HL-60 (cell line): ENCODE measurements around the gene SIPA1L3.
"Not testable (repeated sequence)": the region's sequence is repeated elsewhere in the genome, so short reads cannot be mapped to it uniquely, and the experiment has no call there.

ENCODE experiments used
- DNase-seq, 2 experiments: peaks; one replicate each; pipeline ENCODE4 v3.0.0-alpha.2; 2010 to 2020; ENCODE audit warnings: low read depth in 1 of 2, low spot score in 1 of 2
- H3K27ac ChIP-seq: fragments of 250-450 bp; sonication (Bioruptor Pico); replicated peaks from 2 replicates; pipeline ENCODE4 v1.5.1; 2020; ENCODE audit warnings: mild to moderate bottlenecking, moderate library complexity
- H3K27me3 ChIP-seq: fragments of 250-450 bp; sonication (Bioruptor Pico); 2 replicates; pipeline ENCODE4 v1.5.1; 2021; ENCODE audit warnings: mild to moderate bottlenecking, moderate library complexity; ENCODE audit not compliant: insufficient read depth, poor library complexity, severe bottlenecking
- H3K4me3 ChIP-seq: replicated peaks from 2 replicates; pipeline ENCODE4 v1.5.1; 2011; ENCODE audit warnings: mild to moderate bottlenecking, control low read depth, low read length; ENCODE audit not compliant: insufficient read depth
- GABPA ChIP-seq: IDR thresholded peaks from 2 replicates; pipeline ENCODE4 v1.6.1; 2012; ENCODE audit warnings: low read depth
- POLR2AphosphoS5 ChIP-seq: IDR thresholded peaks from 2 replicates; pipeline ENCODE4 v1.6.1; 2012; ENCODE audit warnings: low read depth
- REST ChIP-seq: IDR thresholded peaks from 2 replicates; pipeline ENCODE4 v1.6.1; 2012; ENCODE audit warnings: low read depth; ENCODE audit not compliant: insufficient replicate concordance
- SPI1 ChIP-seq: IDR thresholded peaks from 2 replicates; pipeline ENCODE4 v1.6.1; 2012; ENCODE audit warnings: low read depth, mild to moderate bottlenecking, borderline replicate concordance
- TF ChIP-seq, protein P1 (sequence below): IDR thresholded peaks from one replicate; pipeline ENCODE4 v1.5.1; 2011; ENCODE audit warnings: low read length, control low read depth, inconsistent platforms; ENCODE audit not compliant: insufficient read depth

Gene SIPA1L3

DNA sequence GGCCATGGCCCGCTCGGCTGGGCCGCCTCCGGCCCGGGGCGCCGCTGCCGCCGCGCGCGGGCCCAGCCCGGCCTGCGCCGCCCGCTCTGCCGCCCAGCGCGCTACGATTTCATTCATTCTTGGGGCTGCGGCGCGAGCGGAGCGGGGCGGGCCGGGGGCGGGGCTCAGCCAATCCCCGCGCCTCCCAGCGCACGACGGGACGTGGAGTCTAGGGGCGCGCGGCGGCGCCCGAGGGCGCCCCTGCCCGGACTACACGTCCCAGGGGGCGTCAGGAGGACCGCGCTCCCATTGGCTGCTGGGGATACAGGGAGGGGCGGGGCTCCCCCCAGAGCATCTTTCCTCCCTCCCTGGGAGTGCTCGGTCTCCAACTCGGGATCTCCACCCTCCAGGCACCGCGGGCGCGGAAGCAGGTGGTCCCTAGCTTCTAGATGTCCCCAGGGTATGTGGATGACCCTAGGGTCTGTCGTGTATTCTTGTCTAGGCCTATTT lies 322.6 kb downstream of the SIPA1L3 start:
- H3K4me3 ChIP-seq = no peak overlapping the region
- peaks cover 35% of the 10 kb centered on the region for H3K27me3 ChIP-seq
- TF ChIP-seq GABPA (no peak), SPI1 (no peak), POLR2AphosphoS5 (no peak), REST (no peak)
- TF ChIP-seq, protein P1, sequence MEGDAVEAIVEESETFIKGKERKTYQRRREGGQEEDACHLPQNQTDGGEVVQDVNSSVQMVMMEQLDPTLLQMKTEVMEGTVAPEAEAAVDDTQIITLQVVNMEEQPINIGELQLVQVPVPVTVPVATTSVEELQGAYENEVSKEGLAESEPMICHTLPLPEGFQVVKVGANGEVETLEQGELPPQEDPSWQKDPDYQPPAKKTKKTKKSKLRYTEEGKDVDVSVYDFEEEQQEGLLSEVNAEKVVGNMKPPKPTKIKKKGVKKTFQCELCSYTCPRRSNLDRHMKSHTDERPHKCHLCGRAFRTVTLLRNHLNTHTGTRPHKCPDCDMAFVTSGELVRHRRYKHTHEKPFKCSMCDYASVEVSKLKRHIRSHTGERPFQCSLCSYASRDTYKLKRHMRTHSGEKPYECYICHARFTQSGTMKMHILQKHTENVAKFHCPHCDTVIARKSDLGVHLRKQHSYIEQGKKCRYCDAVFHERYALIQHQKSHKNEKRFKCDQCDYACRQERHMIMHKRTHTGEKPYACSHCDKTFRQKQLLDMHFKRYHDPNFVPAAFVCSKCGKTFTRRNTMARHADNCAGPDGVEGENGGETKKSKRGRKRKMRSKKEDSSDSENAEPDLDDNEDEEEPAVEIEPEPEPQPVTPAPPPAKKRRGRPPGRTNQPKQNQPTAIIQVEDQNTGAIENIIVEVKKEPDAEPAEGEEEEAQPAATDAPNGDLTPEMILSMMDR = no peak
- no peak overlapping the region for H3K27ac ChIP-seq
- DNase-seq = peak in 1 of 2 experiments; percentile 14

DNA sequence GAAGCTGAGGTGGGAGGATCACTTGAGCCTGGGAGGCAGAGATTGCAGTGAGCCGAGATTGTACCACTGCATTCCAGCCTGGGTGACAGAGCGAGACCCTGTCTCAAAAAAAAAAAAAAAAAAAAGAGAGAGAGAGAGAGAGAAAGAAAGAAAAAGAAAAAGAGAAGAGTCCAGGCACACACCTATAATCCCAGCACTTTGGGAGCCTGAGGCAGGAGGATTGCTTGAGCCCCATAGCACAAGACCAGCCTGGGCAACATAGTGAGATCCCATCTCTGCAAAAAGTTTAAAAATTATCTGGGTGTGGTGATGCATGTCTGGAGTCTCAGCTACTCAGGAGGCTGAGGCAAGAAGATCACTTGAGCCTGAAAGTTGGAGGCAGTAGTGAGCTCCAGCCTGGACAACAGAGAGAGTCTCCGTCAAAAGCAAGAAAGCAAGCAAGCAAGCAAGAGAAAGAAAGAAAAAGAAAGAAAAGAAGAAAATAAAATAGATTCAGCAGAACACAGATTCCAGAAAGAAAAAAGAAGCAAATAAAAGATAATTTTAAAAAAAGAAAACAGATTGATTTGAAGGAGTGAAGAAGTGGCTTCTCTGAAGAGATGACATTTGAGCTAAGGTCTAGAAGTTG lies 323.6 kb downstream of the SIPA1L3 start:
- not testable (repeated sequence) for DNase-seq, H3K4me3 ChIP-seq, H3K27ac ChIP-seq
- H3K27me3 ChIP-seq = peaks cover 34% of the 10 kb centered on the region

DNA sequence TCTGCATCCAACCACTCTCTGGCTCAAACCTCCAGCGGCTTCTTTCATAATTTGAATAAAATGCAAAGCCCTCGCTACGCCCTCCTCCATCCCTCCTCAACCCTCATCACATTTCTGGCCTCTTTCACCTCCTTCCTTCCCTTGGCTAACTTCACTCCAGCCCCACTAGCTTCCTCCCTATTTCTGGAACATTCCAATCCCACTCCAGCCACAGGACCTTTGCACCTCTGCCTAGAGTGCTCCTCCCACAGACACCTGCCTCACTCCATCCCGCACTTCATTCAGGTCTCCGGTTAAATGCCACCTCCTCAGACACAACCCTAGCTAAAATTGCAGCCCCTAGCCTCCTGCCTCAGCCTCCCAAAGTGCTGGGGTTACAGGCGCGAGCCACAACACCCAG lies 324.9 kb downstream of the SIPA1L3 start:
- no peak for DNase-seq
- Histone ChIP-seq H3K4me3 (no peak overlapping the region), H3K27me3 (peaks cover 29% of the 10 kb centered on the region), H3K27ac (no peak overlapping the region)
- TF ChIP-seq GABPA (no peak), SPI1 (no peak), REST (no peak), POLR2AphosphoS5 (no peak)
- TF ChIP-seq, protein P1 = no peak

DNA sequence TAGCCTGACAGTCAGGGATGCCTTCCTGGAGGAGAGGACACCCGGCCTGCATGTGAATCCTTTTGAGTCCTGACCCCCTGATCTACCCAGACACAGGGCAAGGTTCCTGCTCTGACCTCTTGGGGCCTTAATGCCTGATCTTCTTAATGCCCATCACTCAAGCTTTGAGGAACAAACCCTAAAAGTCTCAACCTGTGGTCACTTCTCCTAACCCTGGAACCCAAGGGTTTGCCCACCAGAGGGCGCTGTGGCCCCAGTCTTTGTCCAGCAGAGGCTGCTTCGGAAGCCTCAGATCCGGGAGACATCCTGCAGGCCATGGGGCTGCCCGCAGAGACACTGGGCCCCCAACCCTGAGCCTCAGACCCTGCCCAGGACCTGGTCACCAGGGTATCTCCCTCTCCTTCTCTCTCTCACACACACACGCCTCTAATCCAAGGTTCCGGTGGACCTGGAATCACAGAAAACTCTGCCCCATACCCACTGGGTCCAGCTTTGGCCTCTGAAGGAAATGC lies 326.8 kb downstream of the SIPA1L3 start:
- H3K27ac ChIP-seq = no peak overlapping the region
- DNase-seq = peak in 1 of 2 experiments; percentile 74
- H3K4me3 ChIP-seq = no peak overlapping the region
- TF ChIP-seq GABPA (no peak), POLR2AphosphoS5 (no peak)
- TF ChIP-seq, protein P1 = peak; percentile 77
- H3K27me3 ChIP-seq = peaks cover 15% of the 10 kb centered on the region
